LNCaP clone FGC (cell line): Measurements from ENCODE around the gene SELENBP1.

Experiments used
- DNase-seq: peaks from one replicate; pipeline ENCODE4 v3.0.0-alpha.2; 2011; ENCODE audit warnings: low read depth
- H3K4me3 ChIP-seq: 2 replicates; pipeline ENCODE4 v1.5.1; 2011; ENCODE audit warnings: mild to moderate bottlenecking, low read depth, low read length, control low read depth
- TF ChIP-seq, protein P1 (sequence below): IDR thresholded peaks from 2 replicates; pipeline ENCODE4 v1.5.1; 2012; ENCODE audit warnings: mild to moderate bottlenecking; ENCODE audit not compliant: control insufficient read depth, insufficient read depth; ENCODE audit errors: extremely low read depth

The SELENBP1 gene

DNA sequence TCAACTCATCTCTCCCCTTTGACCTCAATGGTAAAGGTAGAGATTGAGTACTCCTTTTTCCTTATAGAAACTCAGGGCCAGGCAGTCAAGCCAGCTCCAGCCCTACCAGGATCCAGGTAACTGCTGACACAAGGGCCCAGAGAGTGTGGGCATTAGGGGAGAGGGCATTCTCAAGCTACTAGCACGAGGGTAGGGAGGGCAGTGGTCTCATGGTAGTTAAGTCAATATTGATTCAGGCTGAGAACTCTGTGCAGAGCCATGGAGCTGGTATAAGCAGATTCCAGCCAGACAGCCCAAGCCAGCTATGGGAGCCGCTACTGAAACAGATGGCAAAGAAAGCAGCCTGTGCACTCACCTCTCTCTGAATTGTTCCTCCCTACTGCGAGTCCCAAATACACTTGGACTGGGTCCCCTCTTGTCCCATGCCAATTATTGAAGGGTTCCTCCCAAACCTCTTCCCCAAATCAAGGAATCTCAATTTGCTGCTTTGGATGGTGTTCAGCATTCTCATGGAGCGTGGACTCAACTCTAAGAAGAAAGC lies 48.0 kb downstream of the SELENBP1 start:
- H3K4me3 ChIP-seq, result no peak overlapping the region
- TF ChIP-seq, protein P1, sequence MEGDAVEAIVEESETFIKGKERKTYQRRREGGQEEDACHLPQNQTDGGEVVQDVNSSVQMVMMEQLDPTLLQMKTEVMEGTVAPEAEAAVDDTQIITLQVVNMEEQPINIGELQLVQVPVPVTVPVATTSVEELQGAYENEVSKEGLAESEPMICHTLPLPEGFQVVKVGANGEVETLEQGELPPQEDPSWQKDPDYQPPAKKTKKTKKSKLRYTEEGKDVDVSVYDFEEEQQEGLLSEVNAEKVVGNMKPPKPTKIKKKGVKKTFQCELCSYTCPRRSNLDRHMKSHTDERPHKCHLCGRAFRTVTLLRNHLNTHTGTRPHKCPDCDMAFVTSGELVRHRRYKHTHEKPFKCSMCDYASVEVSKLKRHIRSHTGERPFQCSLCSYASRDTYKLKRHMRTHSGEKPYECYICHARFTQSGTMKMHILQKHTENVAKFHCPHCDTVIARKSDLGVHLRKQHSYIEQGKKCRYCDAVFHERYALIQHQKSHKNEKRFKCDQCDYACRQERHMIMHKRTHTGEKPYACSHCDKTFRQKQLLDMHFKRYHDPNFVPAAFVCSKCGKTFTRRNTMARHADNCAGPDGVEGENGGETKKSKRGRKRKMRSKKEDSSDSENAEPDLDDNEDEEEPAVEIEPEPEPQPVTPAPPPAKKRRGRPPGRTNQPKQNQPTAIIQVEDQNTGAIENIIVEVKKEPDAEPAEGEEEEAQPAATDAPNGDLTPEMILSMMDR, result no peak
- DNase-seq, result no peak

DNA sequence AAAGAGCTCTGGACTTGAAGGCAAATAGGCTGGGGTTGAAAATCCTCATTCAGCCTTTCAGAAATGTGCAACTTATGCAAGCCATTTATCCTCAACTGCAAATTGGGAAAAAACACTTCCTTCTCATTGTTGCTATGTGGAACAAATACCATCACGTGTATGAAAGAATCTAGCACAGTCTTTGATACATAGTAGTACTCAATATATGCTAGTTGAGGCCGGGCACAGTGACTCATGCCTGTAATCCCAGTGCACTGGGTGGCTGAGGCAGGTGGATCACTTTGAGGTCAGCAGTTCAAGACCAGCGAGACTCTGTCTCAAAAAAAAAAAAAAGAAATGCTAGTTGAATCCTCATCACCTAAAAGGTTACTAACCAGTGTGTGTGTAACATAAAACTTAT lies 53.5 kb downstream of the SELENBP1 start:
- TF ChIP-seq, protein P1, result no peak
- no peak overlapping the region for H3K4me3 ChIP-seq
- DNase-seq, result no peak

DNA sequence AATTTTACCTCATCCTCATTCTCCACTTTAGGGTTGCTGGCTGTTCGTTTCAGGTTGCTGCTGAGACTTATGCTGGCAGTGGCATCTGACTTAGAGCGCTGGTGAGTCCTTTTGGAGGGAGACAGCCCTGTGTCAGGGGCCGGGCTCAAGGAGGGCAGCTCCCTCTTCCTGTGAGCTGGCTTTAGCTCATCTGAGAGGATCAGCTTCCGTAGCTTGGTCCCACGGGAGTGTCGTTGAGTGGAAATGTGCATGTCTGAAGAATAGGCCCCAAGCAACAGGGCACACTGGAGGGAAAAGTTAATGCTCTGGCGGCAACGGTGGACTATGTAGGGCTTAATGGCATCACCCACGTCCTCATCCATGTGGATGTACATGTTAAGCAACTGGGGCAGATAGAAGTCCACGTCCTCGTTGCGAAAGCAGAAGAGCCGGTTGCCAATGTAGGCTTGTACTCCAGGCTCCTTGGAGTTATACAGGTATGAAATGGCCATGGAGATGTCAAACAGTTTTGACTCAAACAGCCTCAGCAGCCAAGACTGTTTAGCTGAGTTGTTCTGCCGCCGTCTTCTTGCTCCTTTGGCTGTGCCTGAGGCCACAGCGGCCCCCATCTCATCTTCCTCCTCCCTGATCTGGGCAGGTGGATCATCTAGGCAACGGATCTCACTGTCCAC lies 56.8 kb downstream of the SELENBP1 start:
- TF ChIP-seq, protein P1, result no peak
- H3K4me3 ChIP-seq, result no peak overlapping the region
- DNase-seq, result no peak
